HG02763 (cell line): ENCODE measurements around the gene OPCML.

Experiments used
- ATAC-seq: cut with Tn5 transposase; IDR thresholded peaks from one replicate; pipeline ENCODE4 v1.9.1; 2021; ENCODE audit warnings: mild to moderate bottlenecking, moderate library complexity; ENCODE audit not compliant: unreplicated experiment

Gene OPCML

DNA sequence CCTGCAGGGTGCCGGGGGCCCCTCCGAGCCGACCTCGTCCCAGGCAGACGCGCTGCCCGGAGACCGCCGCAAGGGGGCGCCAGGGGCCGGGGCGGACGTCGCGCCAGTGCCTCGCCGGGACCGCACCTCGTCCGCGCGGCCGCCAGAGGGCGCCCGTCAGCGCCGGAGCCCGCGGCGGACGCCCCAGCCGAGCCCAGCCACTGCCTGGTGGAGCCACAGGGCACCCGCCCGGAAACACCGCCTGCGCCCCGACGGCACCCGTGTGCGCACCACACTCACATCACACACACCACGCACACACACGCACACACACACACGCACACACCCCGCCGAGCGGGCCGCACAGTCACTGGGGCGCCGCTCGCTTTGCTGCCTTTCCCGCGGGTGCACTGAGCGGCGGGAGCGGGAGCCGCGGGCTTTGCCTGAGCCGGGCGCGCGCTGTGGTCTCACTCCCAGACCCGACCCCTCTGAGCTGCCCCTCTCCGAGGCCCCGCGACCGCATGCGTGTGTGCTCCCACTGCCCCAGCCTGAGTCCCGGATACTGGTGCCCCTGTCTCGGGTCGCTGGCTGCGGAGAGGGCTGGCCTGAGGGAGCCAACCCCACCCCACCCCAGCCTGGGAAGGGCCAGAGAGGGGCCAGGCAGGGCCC lies 449.3 kb downstream of the OPCML start:
- peak; percentile 91 for ATAC-seq

- no peak for ATAC-seq
These were observed 449.9 kb downstream of the OPCML start for GRCh38 chr11:133082453-133082781.

DNA sequence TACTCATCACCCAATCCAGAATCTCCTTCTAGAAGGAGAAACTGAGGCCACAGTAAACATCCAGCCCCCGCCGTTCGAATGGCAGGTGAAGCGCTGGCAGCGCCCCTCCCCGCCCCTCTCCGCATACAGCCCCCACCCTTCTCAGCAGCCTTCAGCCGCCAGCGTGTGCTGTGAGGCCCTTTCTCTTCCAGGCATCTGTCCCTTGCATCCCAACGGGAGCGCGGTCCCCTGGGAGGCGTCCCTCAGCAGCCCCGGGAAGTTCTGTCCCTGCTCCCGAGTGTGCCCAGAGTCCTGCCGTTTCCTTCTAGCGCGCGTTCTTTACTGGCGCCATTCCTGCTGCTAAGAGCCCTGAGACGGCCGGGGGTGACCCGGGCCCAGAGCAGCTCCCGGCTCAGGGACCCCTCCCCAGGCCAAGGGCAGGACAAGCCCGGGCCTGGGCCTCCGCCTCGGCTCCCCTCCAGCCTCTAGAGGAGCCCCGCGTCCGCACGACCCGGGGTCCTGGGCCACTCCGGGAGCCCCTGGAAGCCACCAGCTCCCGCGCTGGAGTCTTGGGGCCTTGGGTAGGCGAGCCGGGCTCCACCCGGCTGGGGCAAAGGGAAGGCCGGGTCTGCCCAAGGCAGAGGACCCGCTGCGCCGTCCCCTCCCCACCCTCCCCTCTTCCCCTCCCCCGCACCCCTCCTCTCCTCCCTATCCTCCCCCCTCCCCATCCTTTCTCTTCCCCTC lies 450.4 kb downstream of the OPCML start:
- ATAC-seq = no peak

DNA sequence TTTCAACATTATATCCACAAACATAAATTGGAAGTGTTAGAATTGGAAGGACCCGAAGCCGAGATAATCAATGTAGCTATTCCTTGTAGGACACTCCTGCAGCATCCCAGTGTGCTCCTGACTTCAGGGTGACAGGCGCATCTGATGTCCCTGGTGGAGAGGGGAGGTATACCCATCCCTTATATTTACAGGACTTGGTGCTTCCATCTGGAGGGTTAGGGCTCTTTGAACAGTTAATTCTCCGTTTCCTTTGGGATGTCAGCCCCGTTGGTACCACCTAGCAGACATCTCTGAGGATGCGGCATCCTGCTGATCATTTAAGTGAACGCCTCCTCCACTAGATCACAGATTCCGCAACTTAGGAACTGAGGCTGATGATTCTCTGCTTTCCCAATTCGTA lies 451.3 kb downstream of the OPCML start:
- ATAC-seq = no peak

DNA sequence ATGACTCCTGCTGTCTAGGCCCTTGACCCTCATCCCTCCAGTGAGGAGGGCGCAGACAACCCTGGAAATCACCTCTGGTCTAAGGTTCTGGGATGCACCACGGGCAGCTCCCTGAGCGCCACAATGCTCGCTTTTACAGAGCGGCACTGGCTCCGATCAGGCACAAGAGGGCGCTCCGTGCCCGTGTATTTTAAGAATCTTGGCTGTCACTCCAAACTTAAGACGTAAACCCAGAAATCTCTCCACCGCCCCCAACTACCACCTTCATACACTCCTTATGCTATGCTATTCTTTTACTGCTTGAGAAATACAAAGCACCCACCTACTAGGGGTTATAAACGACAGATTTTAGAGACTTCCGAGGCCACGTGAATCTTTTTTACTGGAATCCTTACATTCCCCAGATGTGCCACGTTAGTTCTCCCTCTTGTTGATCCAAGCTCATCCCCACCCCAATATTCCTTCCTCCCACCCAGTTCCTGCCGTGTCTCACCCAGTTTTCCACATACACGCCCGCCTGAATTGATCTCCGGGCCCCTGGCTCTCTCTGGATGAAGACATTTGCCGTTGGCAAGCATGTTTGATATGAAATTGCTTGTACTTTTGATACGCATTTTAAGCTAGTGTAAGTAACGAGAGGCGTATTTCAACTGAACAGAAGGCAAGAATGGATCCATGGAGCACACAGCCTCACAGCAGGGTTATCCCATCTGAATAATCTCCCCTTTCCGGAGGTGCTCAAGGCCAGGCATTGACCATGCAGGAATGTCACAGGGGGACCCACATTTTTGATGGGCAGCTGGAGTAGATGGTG lies 453.5 kb downstream of the OPCML start:
- no peak for ATAC-seq

- no peak for ATAC-seq
These were observed 454.3 kb downstream of the OPCML start for GRCh38 chr11:133078012-133078411.

DNA sequence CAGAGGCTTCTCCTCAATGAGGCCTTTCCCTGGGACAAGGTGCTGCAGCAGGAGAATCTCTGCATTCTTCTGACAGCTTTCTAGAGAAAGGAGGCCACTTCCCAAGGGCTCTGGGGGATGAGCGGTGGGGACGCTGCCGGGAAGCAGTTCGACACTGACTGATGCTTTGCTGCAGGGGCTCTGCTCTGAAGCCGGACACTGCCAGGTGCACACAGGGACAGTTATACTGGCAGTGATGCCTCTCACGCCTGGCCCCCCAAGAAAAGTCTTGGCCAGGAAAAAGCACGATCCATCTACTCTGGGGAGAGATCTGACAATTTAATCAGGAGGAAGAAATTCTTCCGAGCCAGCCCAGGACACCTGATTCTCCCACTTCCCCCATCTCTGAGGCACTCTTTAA lies 456.9 kb downstream of the OPCML start:
- ATAC-seq = no peak

DNA sequence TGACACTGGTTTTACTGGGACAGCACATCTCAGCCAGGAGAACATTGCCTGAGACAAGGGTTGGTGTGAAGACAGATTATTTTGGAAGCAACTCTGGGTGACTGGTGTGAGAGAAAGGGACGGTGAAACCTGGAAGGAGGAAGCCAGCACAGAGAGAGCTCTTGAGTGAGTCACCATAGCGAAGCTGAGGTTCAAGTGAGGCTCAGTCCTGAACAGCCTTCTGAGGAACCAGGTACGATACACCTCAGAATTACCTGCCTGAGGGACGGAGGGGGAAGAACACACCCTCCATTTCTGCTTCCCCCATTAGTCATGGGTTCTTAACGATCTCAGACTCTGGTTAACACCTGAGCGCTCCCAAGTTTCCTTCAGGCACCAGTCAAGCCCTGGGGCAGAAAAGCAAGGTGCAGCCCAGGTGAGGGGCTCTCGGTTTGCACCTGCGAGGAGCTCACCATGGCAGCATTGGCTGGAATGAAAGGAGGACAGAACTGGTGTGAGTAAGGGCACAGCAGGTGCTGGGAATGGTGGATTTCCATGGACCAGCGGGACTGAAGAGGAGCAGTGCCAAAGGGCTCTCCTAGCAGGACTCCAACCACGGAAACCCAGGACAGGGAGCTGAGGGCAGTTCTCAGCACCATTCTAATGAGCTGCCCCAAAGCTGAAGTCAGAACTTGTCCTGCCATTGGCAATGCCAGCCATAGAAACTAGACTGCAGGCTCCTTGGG lies 459.3 kb downstream of the OPCML start:
- ATAC-seq = no peak

DNA sequence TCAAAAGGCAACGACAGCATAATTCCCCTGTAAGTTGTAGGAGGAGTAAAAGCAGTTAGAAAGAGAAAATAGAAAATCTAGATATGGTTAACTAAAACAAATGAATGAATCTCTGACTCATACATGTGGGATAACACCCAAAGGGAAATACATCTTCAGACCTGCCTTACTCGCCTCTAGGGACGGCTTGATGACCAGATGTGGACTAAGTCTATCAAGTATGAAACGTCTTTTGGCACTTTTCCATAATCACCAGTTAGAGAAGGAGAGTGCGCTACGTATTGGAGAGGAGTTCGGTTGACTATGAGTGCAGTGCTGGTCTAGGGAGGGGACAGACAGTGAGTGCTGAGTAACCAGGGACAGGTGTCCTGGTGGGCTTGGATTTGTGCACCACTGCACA lies 459.9 kb downstream of the OPCML start:
- ATAC-seq = no peak

- ATAC-seq = no peak
These were observed 461.5 kb downstream of the OPCML start for GRCh38 chr11:133070791-133071190.

DNA sequence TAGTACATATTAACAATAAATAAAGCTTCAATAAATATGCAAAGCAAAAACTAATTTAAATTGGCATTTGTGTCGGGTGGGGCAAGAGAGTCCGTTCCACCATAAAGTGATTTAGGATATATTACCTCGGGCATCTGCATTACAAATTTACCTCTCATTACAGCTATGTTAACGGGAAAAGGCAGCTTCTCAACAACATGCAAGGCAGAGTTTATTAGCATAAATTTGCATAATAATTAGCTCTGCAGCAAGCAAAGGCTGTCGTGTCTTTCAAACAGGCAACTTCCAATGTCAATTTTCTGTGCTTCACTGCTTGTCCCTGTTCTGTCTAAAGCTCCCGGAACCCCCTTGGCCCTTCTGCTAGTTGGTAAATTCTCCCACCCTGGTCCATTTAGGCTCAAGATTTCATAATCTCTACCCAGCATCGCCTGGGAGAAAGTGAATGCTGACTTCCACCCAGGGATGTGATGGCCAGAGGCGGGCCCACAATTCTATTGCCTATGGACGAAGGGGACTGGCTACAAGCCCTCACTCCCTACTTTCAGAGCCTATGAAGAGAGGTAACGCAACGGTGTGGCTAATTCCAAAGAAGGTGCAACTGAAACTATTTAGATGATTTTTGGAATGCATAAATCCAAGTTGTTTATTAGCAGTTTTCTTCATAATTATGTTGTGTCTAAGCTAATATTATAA lies 462.1 kb downstream of the OPCML start:
- no peak for ATAC-seq

DNA sequence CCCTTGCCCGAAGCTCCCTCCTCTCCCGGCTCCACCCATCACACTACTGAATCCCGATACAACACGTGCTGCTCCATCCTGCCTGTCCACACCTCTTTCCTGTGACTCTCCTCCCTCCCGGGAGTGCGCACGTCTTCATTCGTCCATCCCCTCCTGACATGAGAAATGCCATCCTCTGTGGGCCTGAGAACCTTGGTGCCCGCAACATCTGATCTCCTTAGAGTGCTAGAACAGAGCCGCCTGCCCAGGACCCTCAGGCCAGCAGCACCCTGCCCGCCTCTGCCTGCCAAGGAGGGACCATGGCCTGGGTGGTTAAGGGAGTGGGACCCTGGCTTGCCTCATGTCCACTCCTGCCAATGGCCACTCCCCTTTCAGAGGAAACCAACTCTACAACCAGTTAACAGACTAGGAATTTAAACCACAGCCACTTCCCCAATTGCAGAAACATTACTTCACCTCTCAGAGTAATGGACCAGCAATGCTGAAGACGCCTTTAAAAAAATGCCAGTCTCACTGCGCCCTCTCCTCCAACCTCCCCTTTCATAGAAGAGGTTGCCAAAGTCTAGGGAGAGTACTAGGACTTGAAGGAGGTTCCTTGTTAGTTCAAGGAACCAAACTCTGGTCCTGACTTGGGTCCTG lies 466.3 kb downstream of the OPCML start:
- ATAC-seq = no peak

DNA sequence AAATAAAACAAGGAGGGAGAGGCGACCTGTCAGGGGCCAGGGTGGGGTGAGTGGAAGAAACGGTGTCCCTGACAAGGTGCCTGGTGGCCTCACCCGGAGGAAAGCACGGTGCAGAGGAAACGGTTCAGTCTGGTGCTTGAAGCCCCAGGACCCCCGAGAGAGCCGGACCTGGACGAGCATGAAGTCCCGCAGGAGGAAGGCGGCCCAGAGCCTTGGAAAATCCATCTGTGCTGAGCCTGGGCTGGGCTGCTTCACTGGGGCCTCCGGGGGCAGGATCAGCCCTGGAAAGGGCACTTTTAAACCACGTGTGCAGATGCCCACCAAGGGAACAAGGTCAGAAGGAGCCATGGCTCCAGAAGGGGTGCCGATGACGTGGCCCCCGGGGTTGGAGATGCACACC lies 467.3 kb downstream of the OPCML start:
- ATAC-seq = no peak

DNA sequence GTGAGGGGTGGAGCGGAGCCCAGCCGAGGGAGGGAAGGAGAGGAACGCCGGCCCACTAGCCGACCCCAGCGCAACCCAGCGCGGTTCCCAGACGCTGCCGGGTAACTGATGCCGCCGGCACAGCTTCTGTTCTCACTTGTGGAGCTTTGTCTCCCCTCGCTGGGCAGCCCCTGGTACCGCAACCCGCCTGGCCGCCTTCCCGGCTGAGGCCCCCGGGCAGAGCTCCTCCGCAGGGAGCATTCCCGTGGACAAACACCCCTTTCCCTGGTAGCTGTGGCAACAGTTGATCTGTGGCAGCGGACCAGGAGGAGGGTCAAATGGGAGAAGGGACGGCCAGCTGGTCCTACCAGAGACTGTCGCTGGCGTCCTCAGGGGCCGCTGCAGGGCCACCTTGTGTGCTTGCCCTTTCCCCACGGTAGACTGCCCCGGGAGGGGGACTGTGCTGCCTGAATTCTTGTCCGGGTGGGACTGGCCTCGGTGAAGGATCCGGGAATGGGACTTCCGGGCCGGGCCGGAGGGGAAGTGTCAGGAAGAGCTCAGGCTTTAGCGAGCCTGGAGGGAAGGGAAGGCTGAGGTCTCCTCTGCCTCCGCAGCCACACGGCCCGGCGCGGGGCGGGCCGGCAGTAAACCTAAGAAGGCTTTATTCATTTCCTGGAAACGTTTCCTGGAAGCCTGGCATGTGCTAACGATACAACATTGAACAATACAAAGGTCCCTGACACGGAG lies 468.0 kb downstream of the OPCML start:
- ATAC-seq = no peak

GRCh38 chr11:133058501-133058900 lies 473.8 kb downstream of the OPCML start:
- no peak for ATAC-seq

- no peak for ATAC-seq
These were observed 479.1 kb downstream of the OPCML start for GRCh38 chr11:133053124-133053776.

DNA sequence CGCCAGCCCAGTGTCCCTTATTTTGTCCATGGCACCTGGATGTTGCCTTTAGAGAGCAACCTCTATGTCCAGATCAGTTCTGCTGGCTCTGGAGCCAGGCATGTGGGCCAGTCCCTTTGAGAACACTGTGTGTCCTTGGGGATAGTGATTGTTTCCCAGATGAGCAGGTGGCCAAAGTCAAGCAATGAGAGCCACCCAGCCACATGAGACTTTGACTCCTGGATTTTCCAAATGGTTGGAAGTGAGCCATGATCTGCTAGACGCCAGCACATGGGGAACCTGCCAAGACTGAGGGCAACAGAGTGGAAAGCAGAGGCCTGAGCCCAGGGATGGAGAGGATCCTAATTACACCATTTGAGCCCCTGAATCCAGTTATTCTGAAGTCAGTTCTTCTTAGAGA lies 479.8 kb downstream of the OPCML start:
- ATAC-seq = no peak

DNA sequence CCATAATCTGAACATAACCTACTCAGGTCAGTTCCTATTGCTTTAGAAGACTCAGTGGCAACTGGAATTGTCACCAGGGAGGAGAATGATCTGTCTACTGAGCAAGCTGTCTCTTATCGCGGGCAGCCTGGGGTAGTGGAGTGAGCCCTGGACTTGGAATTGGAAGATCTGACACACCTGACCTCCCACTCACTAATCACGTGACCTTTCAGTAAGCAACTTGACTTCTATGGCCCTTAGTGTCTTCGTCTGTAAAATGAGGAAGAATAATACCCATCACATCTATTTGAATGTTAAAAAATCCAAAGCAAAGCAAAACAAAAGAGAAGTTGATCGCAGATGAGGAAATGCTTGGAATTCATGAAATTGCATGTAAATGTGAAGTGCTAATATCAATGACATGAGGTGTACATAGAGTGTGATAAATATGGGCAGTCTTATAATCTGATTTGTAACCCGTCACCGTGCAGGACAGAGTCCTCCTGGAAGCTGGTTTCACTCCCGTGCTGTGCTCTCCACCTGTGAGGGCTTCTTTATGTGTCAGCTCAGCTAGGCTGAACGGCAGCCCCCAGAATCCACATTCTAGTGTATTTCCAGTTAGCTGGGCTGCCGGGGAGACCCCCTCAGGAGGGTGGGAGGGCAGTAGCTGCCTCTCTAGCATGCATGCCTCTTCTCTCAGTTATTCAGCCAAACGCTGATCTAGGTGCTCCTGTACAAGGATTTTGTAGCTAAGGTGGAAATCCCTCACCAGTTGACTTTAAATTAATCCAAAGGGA lies 482.9 kb downstream of the OPCML start:
- no peak for ATAC-seq
